CD4-positive, alpha-beta memory T cell (primary cell): ENCODE data around the gene ZC3H15. TPM values are rescaled to one million over a fixed set of nuclear protein-coding genes. Genes with fewer than 3 reads are reported as not detected.

ENCODE experiments used
- CTCF ChIA-PET: fragments of 350-600 bp; sonication (Branson Sonifier 250); formaldehyde crosslinking; loops from one replicate; lab custom pipeline; 2021; ENCODE audit warnings: inconsistent platforms; ENCODE audit not compliant: partially characterized antibody; lab: Charles Lee
- POLR2A ChIA-PET: fragments of 350-600 bp; sonication (Branson Sonifier 250); formaldehyde crosslinking; loops from one replicate; lab custom pipeline; 2021; ENCODE audit not compliant: partially characterized antibody; lab: Charles Lee
- DNase-seq, 5 donors: peaks; one replicate each; pipeline versions ENCODE4 v3.0.0 to v3.0.0-alpha.2; 2020 to 2022; ENCODE audit warnings: mixed read lengths in 1 of 5
- H3K27ac ChIP-seq: one replicate; pipeline ENCODE4 v1.7.0; 2013; ENCODE audit warnings: low read depth, low read length
- H3K27me3 ChIP-seq: 2 replicates; pipeline ENCODE4 v1.7.0; 2013; ENCODE audit warnings: mild to moderate bottlenecking, low read length, moderate library complexity; ENCODE audit not compliant: insufficient read depth
- H3K36me3 ChIP-seq: 2 replicates; pipeline ENCODE4 v1.7.0; 2013; ENCODE audit warnings: mild to moderate bottlenecking, low read length, moderate library complexity; ENCODE audit not compliant: insufficient read depth
- H3K4me1 ChIP-seq: 2 replicates; pipeline ENCODE4 v1.7.0; 2013; ENCODE audit warnings: mild to moderate bottlenecking, low read length, moderate library complexity; ENCODE audit not compliant: insufficient read depth
- H3K4me3 ChIP-seq, 2 donors: one replicate each; pipeline ENCODE4 v1.7.0; 2013; ENCODE audit warnings: low read length in 2 of 2, mild to moderate bottlenecking in 1 of 2
- H3K9me3 ChIP-seq, 2 donors: one replicate each; pipeline ENCODE4 v1.7.0; 2013; ENCODE audit warnings: low read length in 2 of 2, control low read depth in 1 of 2; ENCODE audit not compliant: control insufficient read depth in 1 of 2
- H3K27ac Mint-ChIP-seq, 7 donors: one replicate each; pipeline ENCODE4 v1.8.0; 2020 to 2021; ENCODE audit warnings: mixed read lengths in 7 of 7, mild to moderate bottlenecking in 6 of 7, inconsistent platforms in 3 of 7, moderate library complexity in 3 of 7
- H3K27me3 Mint-ChIP-seq, 2 donors: one replicate each; pipeline ENCODE4 v1.8.0; 2020 to 2021; ENCODE audit warnings: mixed read lengths in 2 of 2
- H3K36me3 Mint-ChIP-seq, 2 donors: one replicate each; pipeline ENCODE4 v1.8.0; 2020 to 2021; ENCODE audit warnings: mixed read lengths in 2 of 2, inconsistent platforms in 1 of 2, mild to moderate bottlenecking in 1 of 2
- H3K4me1 Mint-ChIP-seq, 4 donors: one replicate each; pipeline ENCODE4 v1.8.0; 2020 to 2021; ENCODE audit warnings: mixed read lengths in 4 of 4, mild to moderate bottlenecking in 1 of 4
- H3K4me3 Mint-ChIP-seq, 8 donors: one replicate each; pipeline ENCODE4 v1.8.0; 2020 to 2021; ENCODE audit warnings: mixed read lengths in 8 of 8, mild to moderate bottlenecking in 7 of 8, moderate library complexity in 6 of 8, inconsistent platforms in 3 of 8
- H3K9me3 Mint-ChIP-seq, 8 donors: one replicate each; pipeline ENCODE4 v1.8.0; 2020 to 2021; ENCODE audit warnings: mixed read lengths in 8 of 8, mild to moderate bottlenecking in 5 of 8, inconsistent platforms in 3 of 8, moderate library complexity in 1 of 8
- intact Hi-C: fragments of 100-400 bp; cut with micrococcal nuclease; formaldehyde crosslinking; loops from one replicate; pipeline ENCODE4 v1.15.1; 2023
- polyA plus RNA-seq, 2 donors: library from polyadenylated mRNA; unstranded; fragments of 300-500 nt; fragmentation: Illumina TruSeq; gene quantifications; one replicate each; pipeline ENCODE4 v1.2.3, GENCODE V29; 2021
- total RNA-seq, 2 experiments: library from RNA; stranded (reverse); gene quantifications; one replicate each; pipeline ENCODE4 v1.2.3, GENCODE V29; 2021

ZC3H15 gene
- total and polyA plus RNA-seq, 4 experiments from 2014 or later, result 53.5 to 73.4 (median 65.6) TPM

- Mint-ChIP-seq H3K36me3 (peaks cover 6 to 8% of the 10 kb centered on the region in 2 donors), H3K27ac (no peak overlapping the region), H3K27me3 (no peaks in the 10 kb centered on the region), H3K4me3 (no peak overlapping the region), H3K4me1 (no peaks in the 10 kb centered on the region), H3K9me3 (no peaks in the 10 kb centered on the region)
- Histone ChIP-seq H3K36me3 (no peaks in the 10 kb centered on the region), H3K27ac (no peak overlapping the region), H3K4me3 (no peak overlapping the region), H3K4me1 (no peaks in the 10 kb centered on the region), H3K27me3 (no peaks in the 10 kb centered on the region), H3K9me3 (no peaks in the 10 kb centered on the region)
- POLR2A ChIA-PET, result no interaction called here
- CTCF ChIA-PET, result no interaction called here
- DNase-seq, result no peak
- intact Hi-C loops, result no loop called here
Measured at GRCh38 chr2:186455613-186456012, 30.4 kb upstream of the ZC3H15 start.

DNA sequence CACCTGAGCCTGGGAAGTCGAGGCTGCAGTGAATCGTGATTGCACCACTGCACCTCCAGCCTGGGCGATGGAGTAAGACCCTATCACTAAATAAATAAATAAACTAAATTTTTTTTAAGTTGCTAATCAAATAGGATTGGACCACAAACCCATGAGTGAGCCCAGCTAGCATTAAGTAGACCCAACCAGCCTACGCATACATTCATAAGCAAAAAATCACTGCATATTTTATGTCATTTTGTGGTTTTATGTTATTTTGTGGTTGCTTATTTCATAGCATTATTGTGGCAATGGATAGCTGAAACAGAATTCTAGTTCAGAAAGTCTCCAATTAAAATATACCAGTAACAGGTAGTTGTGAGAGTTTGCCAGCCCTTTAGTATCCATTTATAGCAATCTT lies 29.1 kb upstream of the ZC3H15 start:
- intact Hi-C loops, result no loop called here
- CTCF ChIA-PET, result no interaction called here

GRCh38 chr2:186457908-186458307 lies 28.2 kb upstream of the ZC3H15 start:
- no peak for DNase-seq
- intact Hi-C loops, result no loop called here
- Mint-ChIP-seq H3K27ac (peak overlapping the region in 1 of 7 donors; percentile 41), H3K4me1 (no peaks in the 10 kb centered on the region), H3K4me3 (no peak overlapping the region), H3K9me3 (no peaks in the 10 kb centered on the region), H3K27me3 (no peaks in the 10 kb centered on the region), H3K36me3 (peaks cover 6 to 8% of the 10 kb centered on the region in 2 donors)
- ChIA-PET POLR2A (no interaction called here), CTCF (no interaction called here)
- H3K27me3 ChIP-seq, result no peaks in the 10 kb centered on the region
- no peaks in the 10 kb centered on the region for H3K9me3 ChIP-seq
- no peaks in the 10 kb centered on the region for H3K4me1 ChIP-seq
- no peak overlapping the region for H3K27ac ChIP-seq
- H3K4me3 ChIP-seq, result no peak overlapping the region
- no peaks in the 10 kb centered on the region for H3K36me3 ChIP-seq

More for the DNA sequence above, 29.1 kb upstream of the ZC3H15 start:
- Mint-ChIP-seq H3K27me3 (no peaks in the 10 kb centered on the region), H3K4me3 (no peak overlapping the region), H3K4me1 (no peaks in the 10 kb centered on the region), H3K27ac (no peak overlapping the region), H3K36me3 (peaks cover 6 to 8% of the 10 kb centered on the region in 2 donors), H3K9me3 (no peaks in the 10 kb centered on the region)
- Histone ChIP-seq H3K36me3 (no peaks in the 10 kb centered on the region), H3K9me3 (no peaks in the 10 kb centered on the region), H3K4me3 (no peak overlapping the region), H3K27ac (no peak overlapping the region), H3K4me1 (no peaks in the 10 kb centered on the region), H3K27me3 (no peaks in the 10 kb centered on the region)
- no peak for DNase-seq
- POLR2A ChIA-PET, result no interaction called here

DNA sequence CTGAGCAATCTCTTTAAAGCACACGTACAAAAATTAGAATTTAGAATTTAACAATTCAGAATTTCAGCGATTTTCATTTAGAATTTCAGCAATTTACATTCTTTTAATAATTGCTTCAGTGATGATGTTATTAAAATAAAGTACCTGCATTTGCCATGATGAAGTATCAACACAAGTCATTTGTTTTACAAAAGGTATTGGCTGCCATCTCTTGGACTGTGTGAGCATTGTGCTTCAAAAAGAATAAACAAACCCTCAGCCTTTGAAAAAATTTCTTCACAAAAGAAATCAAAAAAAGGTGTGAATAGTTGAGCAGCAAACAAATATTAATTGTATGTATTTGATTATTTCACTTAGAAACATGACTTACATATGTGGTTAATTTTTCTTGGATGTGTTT lies 27.1 kb upstream of the ZC3H15 start:
- no peak overlapping the region for H3K27ac Mint-ChIP-seq
- H3K36me3 Mint-ChIP-seq, result peaks cover 0 to 10% of the 10 kb centered on the region in 2 donors
- no peaks in the 10 kb centered on the region for H3K27me3 ChIP-seq
- no peaks in the 10 kb centered on the region for H3K36me3 ChIP-seq
- H3K4me1 Mint-ChIP-seq, result no peaks in the 10 kb centered on the region
- no peaks in the 10 kb centered on the region for H3K4me1 ChIP-seq
- intact Hi-C loops, result no loop called here
- H3K4me3 Mint-ChIP-seq, result no peak overlapping the region
- H3K9me3 ChIP-seq, result no peaks in the 10 kb centered on the region
- ChIA-PET CTCF (no interaction called here), POLR2A (no interaction called here)
- no peak overlapping the region for H3K4me3 ChIP-seq
- DNase-seq, result peak in 1 of 5 donors; percentile 1
- no peaks in the 10 kb centered on the region for H3K9me3 Mint-ChIP-seq
- no peaks in the 10 kb centered on the region for H3K27me3 Mint-ChIP-seq
- no peak overlapping the region for H3K27ac ChIP-seq

DNA sequence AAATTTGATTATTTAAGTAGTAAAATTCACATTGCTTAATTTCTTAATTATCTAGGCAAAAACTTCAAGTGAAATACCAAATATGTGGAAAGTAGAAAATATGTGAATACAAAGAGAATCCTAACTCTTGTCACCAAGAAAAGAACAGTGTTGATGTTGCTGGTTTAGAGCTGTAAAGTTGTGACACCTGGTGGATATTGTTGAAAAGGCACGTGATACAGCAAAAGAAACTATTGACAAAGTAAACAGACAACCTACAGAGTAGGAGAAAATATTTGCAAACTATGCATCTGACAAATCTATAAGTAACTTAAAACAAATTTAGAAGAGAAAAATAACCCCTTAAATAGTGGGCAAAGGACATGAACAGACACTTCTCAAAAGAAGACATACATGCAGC lies 25.6 kb upstream of the ZC3H15 start:
- Mint-ChIP-seq H3K9me3 (no peaks in the 10 kb centered on the region), H3K36me3 (peaks cover 0 to 6% of the 10 kb centered on the region in 2 donors), H3K27ac (no peak overlapping the region), H3K4me1 (no peaks in the 10 kb centered on the region), H3K27me3 (no peaks in the 10 kb centered on the region), H3K4me3 (no peak overlapping the region)
- Histone ChIP-seq H3K36me3 (no peaks in the 10 kb centered on the region), H3K4me1 (no peaks in the 10 kb centered on the region), H3K27ac (no peak overlapping the region), H3K9me3 (no peaks in the 10 kb centered on the region), H3K27me3 (no peaks in the 10 kb centered on the region), H3K4me3 (no peak overlapping the region)
- CTCF ChIA-PET, result no interaction called here
- DNase-seq, result no peak
- intact Hi-C loops, result no loop called here
- POLR2A ChIA-PET, result no interaction called here

DNA sequence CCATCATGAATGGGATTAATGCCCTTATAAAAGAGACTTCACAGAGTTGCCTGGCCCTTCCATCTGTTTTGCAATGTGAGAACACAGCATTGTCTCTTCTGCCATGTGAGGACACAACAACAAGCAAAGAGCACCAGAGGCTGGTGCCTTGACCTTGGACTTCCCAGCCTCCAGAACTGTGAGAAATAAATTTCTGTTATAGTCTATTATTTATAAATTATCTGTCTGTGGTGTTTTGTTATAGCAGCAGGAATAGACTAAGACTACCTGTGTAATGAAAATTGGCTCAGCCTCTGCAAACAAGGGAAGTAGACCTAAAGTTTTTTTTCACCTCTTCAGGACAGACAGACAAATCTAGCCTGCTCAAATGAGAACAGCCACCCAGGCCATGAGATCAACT lies 19.3 kb upstream of the ZC3H15 start:
- Histone ChIP-seq H3K4me1 (no peaks in the 10 kb centered on the region), H3K4me3 (no peak overlapping the region), H3K27me3 (no peaks in the 10 kb centered on the region), H3K27ac (no peak overlapping the region), H3K9me3 (no peaks in the 10 kb centered on the region), H3K36me3 (no peaks in the 10 kb centered on the region)
- Mint-ChIP-seq H3K4me3 (no peak overlapping the region), H3K27ac (no peak overlapping the region), H3K36me3 (peaks cover 0 to 2% of the 10 kb centered on the region in 2 donors), H3K27me3 (no peaks in the 10 kb centered on the region), H3K9me3 (peaks cover 0 to 18% (median under 1%) of the 10 kb centered on the region in 8 donors), H3K4me1 (no peaks in the 10 kb centered on the region)
- CTCF ChIA-PET, result no interaction called here
- POLR2A ChIA-PET, result no interaction called here
- intact Hi-C loops, result no loop called here
- no peak for DNase-seq

GRCh38 chr2:186467421-186467820 lies 18.6 kb upstream of the ZC3H15 start:
- no peaks in the 10 kb centered on the region for H3K4me1 Mint-ChIP-seq
- H3K4me3 Mint-ChIP-seq, result no peak overlapping the region
- H3K27ac Mint-ChIP-seq, result no peak overlapping the region
- Histone ChIP-seq H3K4me3 (no peak overlapping the region), H3K4me1 (no peaks in the 10 kb centered on the region), H3K36me3 (no peaks in the 10 kb centered on the region), H3K9me3 (no peaks in the 10 kb centered on the region), H3K27ac (no peak overlapping the region), H3K27me3 (no peaks in the 10 kb centered on the region)
- no peak for DNase-seq
- H3K9me3 Mint-ChIP-seq, result peaks cover 0 to 20% (median under 1%) of the 10 kb centered on the region in 8 donors
- CTCF ChIA-PET, result no interaction called here
- POLR2A ChIA-PET, result no interaction called here
- intact Hi-C loops, result no loop called here
- no peaks in the 10 kb centered on the region for H3K27me3 Mint-ChIP-seq
- H3K36me3 Mint-ChIP-seq, result peaks cover 0 to 2% of the 10 kb centered on the region in 2 donors
